Central memory CD8-positive, alpha-beta T cell (primary cell): ENCODE measurements around the gene GRM4.

Source experiments
- ATAC-seq: fragments of 150-1000 bp; cut with Tn5 transposase; replicated peaks from 2 replicates; pipeline ENCODE4 v1.10.0; 2022; ENCODE audit warnings: mild to moderate bottlenecking, moderate FRiP score, moderate number of reproducible peaks; ENCODE audit not compliant: poor library complexity, severe bottlenecking; ENCODE audit errors: extremely low read depth
- DNase-seq, 2 donors: peaks; one replicate each; pipeline ENCODE4 v3.0.0; 2021; ENCODE audit warnings: low spot score in 2 of 2
- H3K27ac Mint-ChIP-seq: one replicate; pipeline ENCODE4 v1.8.0; 2022; ENCODE audit warnings: low read depth, mild to moderate bottlenecking, moderate library complexity, mixed read lengths
- H3K27me3 Mint-ChIP-seq: one replicate; pipeline ENCODE4 v1.8.0; 2022; ENCODE audit warnings: mixed read lengths
- H3K36me3 Mint-ChIP-seq: one replicate; pipeline ENCODE4 v1.8.0; 2022; ENCODE audit warnings: mild to moderate bottlenecking, moderate library complexity, mixed read lengths; ENCODE audit not compliant: insufficient read depth
- H3K4me1 Mint-ChIP-seq: one replicate; pipeline ENCODE4 v1.8.0; 2022; ENCODE audit warnings: mixed read lengths
- H3K4me3 Mint-ChIP-seq: one replicate; pipeline ENCODE4 v1.8.0; 2022; ENCODE audit warnings: mild to moderate bottlenecking, moderate library complexity, mixed read lengths
- H3K9me3 Mint-ChIP-seq: one replicate; pipeline ENCODE4 v1.8.0; 2022; ENCODE audit warnings: mixed read lengths

The GRM4 gene

DNA sequence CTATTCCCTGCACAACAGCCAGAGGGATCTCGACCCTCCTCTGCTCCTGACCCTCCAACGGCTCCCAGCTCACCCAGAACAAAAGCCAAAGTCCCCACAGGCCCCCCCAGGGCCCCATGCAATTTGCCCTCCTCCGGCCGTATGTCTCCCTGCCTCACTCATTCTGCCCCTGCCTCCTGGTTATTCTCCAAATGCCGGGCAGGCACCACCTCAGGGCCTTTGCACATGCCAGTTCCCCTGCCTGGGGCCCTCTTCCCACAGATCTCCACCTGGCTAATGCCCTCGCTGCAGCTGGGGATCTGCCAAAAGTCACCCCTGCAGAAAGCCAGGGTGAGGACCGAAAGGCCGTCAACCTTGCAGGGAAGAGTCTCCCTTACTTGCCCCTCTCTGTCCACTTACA, 66.0 kb downstream of the GRM4 start:
- Mint-ChIP-seq H3K27me3 (peaks cover 24% of the 10 kb centered on the region), H3K4me3 (no peak overlapping the region), H3K27ac (no peak overlapping the region), H3K4me1 (no peaks in the 10 kb centered on the region), H3K36me3 (no peaks in the 10 kb centered on the region), H3K9me3 (no peaks in the 10 kb centered on the region)
- DNase-seq (no peak), ATAC-seq (no peak)

- Mint-ChIP-seq H3K27me3 (peaks cover 17% of the 10 kb centered on the region), H3K9me3 (no peaks in the 10 kb centered on the region), H3K4me1 (no peaks in the 10 kb centered on the region), H3K36me3 (no peaks in the 10 kb centered on the region), H3K4me3 (no peak overlapping the region), H3K27ac (no peak overlapping the region)
- ATAC-seq, result no peak
- DNase-seq, result no peak
These were observed 70.0 kb downstream of the GRM4 start for GRCh38 chr6:34075906-34076305.

DNA sequence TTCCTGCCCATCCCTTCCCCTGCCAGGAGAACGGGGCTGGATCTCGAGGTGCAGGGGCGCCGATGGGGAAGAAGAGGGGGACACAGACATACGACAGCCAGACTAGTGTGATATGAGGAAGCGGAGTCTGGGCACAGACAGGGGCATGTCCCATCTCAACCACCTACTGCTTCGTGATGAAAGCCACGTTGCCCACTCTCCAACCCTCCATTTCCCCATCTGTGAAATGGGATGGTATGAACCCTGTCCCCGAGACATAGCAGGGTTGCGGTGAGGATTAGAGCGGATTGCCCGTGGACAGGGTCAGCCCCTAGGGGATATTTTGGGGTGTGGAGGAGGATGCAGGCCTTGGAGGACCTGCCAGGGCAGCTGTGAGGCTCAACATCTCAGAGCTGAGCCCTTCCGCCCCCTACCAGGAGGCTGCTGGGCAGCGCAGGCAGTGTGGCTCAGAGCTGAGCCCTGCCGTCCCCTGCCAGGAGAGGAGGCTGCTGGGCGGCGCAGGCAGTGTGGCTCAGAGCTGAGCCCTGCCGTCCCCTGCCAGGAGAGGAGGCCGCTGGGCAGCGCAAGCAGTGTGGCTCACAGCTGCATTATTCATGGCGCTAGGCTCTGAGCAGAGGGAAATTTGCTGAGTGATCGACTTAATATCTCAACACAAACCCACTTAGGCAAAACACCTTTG, 71.7 kb downstream of the GRM4 start:
- no peaks in the 10 kb centered on the region for H3K36me3 Mint-ChIP-seq
- DNase-seq (no peak), ATAC-seq (no peak)
- no peak overlapping the region for H3K27ac Mint-ChIP-seq
- H3K27me3 Mint-ChIP-seq, result peaks cover 4% of the 10 kb centered on the region
- no peaks in the 10 kb centered on the region for H3K9me3 Mint-ChIP-seq
- H3K4me1 Mint-ChIP-seq, result no peaks in the 10 kb centered on the region
- H3K4me3 Mint-ChIP-seq, result no peak overlapping the region

DNA sequence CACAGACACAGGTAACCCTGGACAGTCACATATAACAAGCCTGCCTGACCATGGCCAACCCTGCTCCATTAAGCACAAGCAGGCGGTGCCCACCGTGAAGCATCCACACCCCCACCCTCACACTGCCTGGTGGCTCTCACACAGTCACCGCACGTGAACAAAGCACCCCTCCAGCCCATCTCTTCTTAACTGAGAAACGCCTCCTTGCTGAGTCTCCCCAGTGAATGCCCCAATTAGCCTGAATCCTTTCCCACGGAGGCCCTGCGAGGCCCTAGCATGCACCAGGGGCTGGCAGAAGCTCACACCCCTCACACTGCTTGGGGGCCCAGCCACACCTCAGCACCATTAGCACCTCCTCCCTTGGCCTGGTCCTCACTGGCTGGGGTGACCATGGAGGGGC, 72.3 kb downstream of the GRM4 start:
- H3K9me3 Mint-ChIP-seq, result no peaks in the 10 kb centered on the region
- no peaks in the 10 kb centered on the region for H3K4me1 Mint-ChIP-seq
- no peak for ATAC-seq
- DNase-seq, result no peak
- no peak overlapping the region for H3K4me3 Mint-ChIP-seq
- no peaks in the 10 kb centered on the region for H3K27me3 Mint-ChIP-seq
- no peak overlapping the region for H3K27ac Mint-ChIP-seq
- H3K36me3 Mint-ChIP-seq, result no peaks in the 10 kb centered on the region

DNA sequence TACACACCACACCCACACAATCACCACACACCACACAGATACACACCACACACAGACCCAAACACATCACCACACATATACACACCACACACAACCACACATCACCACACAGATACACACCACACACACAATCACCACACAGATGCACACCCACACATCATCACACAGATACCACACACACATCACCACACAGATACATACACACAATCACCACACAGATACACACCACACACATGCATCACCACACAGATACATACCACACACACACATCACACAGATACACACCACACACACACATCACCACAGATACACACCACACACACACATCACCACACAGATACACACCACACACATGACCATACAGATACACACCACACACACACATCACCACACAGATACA, 73.2 kb downstream of the GRM4 start:
- Mint-ChIP-seq H3K27ac (no peak overlapping the region), H3K4me1 (no peaks in the 10 kb centered on the region), H3K9me3 (no peaks in the 10 kb centered on the region), H3K36me3 (no peaks in the 10 kb centered on the region), H3K4me3 (no peak overlapping the region), H3K27me3 (no peaks in the 10 kb centered on the region)
- DNase-seq (no peak), ATAC-seq (no peak)

GRCh38 chr6:34071884-34072379, 74.0 kb downstream of the GRM4 start:
- H3K9me3 Mint-ChIP-seq, result no peaks in the 10 kb centered on the region

DNA sequence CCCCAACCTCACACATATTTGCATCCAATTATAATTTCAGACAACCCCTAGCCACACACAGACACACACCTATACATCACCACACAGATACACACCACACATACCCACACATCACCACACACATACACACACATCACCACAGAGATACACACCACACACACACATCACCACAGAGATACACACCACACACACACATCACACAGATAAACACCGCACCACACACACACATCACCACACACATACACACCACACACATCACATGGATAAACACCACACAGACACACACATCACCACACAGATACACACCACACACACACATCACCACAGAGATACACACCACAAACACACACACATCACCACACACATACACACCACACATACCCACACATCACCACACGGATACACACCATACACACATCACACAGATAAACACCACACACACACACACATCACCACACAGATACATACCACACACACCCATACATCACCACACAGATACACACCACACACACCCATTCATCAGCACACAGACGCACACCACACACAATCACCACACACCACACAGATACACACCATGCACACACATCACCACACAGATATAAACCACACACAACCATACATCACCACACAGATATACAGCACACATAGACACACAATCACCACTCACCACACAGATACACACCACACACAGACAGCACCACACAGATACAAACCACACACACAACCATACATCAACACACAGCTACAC, 74.6 kb downstream of the GRM4 start:
- Mint-ChIP-seq H3K4me1 (no peaks in the 10 kb centered on the region), H3K9me3 (no peaks in the 10 kb centered on the region), H3K4me3 (no peak overlapping the region), H3K36me3 (no peaks in the 10 kb centered on the region), H3K27ac (no peak overlapping the region), H3K27me3 (no peaks in the 10 kb centered on the region)
- no peak for ATAC-seq
- no peak for DNase-seq

More at GRCh38 chr6:34071884-34072379, 74.0 kb downstream of the GRM4 start:
- no peaks in the 10 kb centered on the region for H3K4me1 Mint-ChIP-seq
- no peak overlapping the region for H3K4me3 Mint-ChIP-seq
- no peaks in the 10 kb centered on the region for H3K27me3 Mint-ChIP-seq
- no peak overlapping the region for H3K27ac Mint-ChIP-seq
- no peak for ATAC-seq
- DNase-seq, result no peak
- no peaks in the 10 kb centered on the region for H3K36me3 Mint-ChIP-seq

GRCh38 chr6:34070315-34071135, 75.4 kb downstream of the GRM4 start:
- H3K27me3 Mint-ChIP-seq, result peaks cover 2% of the 10 kb centered on the region
- no peak overlapping the region for H3K4me3 Mint-ChIP-seq
- H3K36me3 Mint-ChIP-seq, result no peaks in the 10 kb centered on the region
- H3K4me1 Mint-ChIP-seq, result no peaks in the 10 kb centered on the region
- DNase-seq (no peak), ATAC-seq (no peak)
- no peak overlapping the region for H3K27ac Mint-ChIP-seq
- no peaks in the 10 kb centered on the region for H3K9me3 Mint-ChIP-seq

GRCh38 chr6:34068462-34069044, 77.3 kb downstream of the GRM4 start:
- peaks cover 20% of the 10 kb centered on the region for H3K27me3 Mint-ChIP-seq
- DNase-seq (no peak), ATAC-seq (no peak)
- no peak overlapping the region for H3K27ac Mint-ChIP-seq
- no peaks in the 10 kb centered on the region for H3K4me1 Mint-ChIP-seq
- H3K9me3 Mint-ChIP-seq, result no peaks in the 10 kb centered on the region
- no peaks in the 10 kb centered on the region for H3K36me3 Mint-ChIP-seq
- H3K4me3 Mint-ChIP-seq, result no peak overlapping the region

GRCh38 chr6:34067814-34068213, 78.1 kb downstream of the GRM4 start:
- DNase-seq, result no peak
- Mint-ChIP-seq H3K27me3 (peaks cover 27% of the 10 kb centered on the region), H3K9me3 (no peaks in the 10 kb centered on the region), H3K4me3 (no peak overlapping the region), H3K27ac (no peak overlapping the region), H3K36me3 (no peaks in the 10 kb centered on the region), H3K4me1 (no peaks in the 10 kb centered on the region)
- ATAC-seq, result no peak

DNA sequence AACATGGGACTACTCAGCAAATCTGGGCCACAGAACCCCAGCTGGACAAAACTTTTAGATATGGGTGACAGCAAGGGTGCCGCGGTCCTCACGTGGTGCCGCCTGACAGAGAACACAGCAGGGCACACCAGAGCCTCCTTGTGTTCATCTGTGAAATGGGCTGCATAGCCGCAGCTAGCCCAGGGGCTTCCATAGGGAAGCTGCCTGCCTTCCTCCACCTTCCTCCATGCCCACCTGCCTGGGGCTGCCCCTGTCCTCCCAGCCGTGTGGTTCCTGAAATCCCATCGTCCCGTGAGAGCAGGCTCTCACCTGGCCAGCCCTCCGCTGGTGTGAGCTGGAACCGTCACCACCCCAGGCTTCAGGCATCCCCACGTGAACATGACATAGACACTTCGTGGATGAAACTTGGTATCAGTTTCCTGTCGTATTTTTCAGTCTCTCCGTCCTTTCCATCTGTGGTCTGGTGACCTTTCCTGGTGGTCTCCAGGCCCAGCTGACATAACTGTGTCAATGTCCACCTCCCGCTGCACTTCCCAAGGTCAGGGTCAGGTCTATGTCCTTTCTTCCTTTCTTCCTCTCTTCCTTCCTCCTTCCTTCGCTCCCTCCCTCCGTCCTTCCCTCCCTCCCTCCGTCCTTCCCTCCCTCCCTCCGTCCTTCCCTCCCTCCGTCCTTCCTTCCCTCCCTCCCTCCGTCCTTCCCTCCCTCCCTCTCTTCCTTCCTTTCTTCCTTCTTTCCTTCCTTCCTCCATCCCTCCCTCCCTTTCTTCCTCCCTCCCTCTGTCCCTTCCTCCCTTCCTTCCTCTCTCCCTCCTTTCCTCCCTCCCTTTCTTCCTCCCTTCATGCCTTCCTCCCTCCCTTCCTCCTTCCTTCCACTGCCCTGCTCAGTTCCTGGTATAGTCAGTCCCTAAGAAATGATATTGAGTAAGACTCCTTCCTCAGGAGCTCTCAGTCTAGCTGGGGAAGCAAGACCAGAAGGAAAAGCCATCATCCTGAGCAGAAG, 78.8 kb downstream of the GRM4 start:
- Mint-ChIP-seq H3K36me3 (no peaks in the 10 kb centered on the region), H3K27me3 (peaks cover 33% of the 10 kb centered on the region), H3K4me3 (no peak overlapping the region), H3K27ac (no peak overlapping the region), H3K9me3 (no peaks in the 10 kb centered on the region), H3K4me1 (no peaks in the 10 kb centered on the region)
- DNase-seq, result no peak
- no peak for ATAC-seq
